H9 (cell line): ENCODE results near the gene RAB35. TPM values are rescaled to one million over a fixed set of nuclear protein-coding genes. Genes with fewer than 3 reads are reported as not detected.

ENCODE experiments used
- DNase-seq: peaks from one replicate; pipeline ENCODE4 v3.0.0-alpha.2; 2017
- H2AFZ ChIP-seq: one replicate; pipeline ENCODE4 v1.6.1; 2013; ENCODE audit warnings: mild to moderate bottlenecking, low read length, control low read depth, moderate library complexity
- H2AK5ac ChIP-seq: 2 replicates; pipeline ENCODE4 v1.6.1; 2013; ENCODE audit warnings: low read length, control low read depth, mixed read lengths; ENCODE audit not compliant: insufficient read length
- H2BK120ac ChIP-seq: one replicate; pipeline ENCODE4 v1.6.1; 2013; ENCODE audit warnings: low read depth, mild to moderate bottlenecking, low read length, control low read depth, inconsistent platforms; ENCODE audit not compliant: poor library complexity, severe bottlenecking
- H2BK12ac ChIP-seq: 2 replicates; pipeline ENCODE4 v1.6.1; 2013; ENCODE audit warnings: low read length, control low read depth, mixed read lengths, low read depth; ENCODE audit not compliant: insufficient read length
- H2BK15ac ChIP-seq: 2 replicates; pipeline ENCODE4 v1.6.1; 2013; ENCODE audit warnings: low read depth, low read length, control low read depth
- H2BK20ac ChIP-seq: one replicate; pipeline ENCODE4 v1.6.1; 2013; ENCODE audit warnings: low read depth, mild to moderate bottlenecking, low read length, control low read depth, inconsistent platforms; ENCODE audit not compliant: poor library complexity, severe bottlenecking
- H2BK5ac ChIP-seq: 2 replicates; pipeline ENCODE4 v1.6.1; 2013; ENCODE audit warnings: low read length, control low read depth, mixed read lengths; ENCODE audit not compliant: insufficient read length
- H3K14ac ChIP-seq: 2 replicates; pipeline ENCODE4 v1.6.1; 2013; ENCODE audit warnings: low read length, control low read depth; ENCODE audit not compliant: insufficient read depth
- H3K18ac ChIP-seq: 2 replicates; pipeline ENCODE4 v1.6.1; 2013; ENCODE audit warnings: low read depth, mild to moderate bottlenecking, mixed read lengths, low read length, control low read depth; ENCODE audit not compliant: insufficient read length
- H3K23ac ChIP-seq: 2 replicates; pipeline ENCODE4 v1.6.1; 2013; ENCODE audit warnings: low read length, control low read depth, mixed read lengths, low read depth; ENCODE audit not compliant: insufficient read length
- H3K23me2 ChIP-seq: 2 replicates; pipeline ENCODE4 v1.6.1; 2013; ENCODE audit warnings: low read depth, mild to moderate bottlenecking, mixed read lengths, low read length, control low read depth; ENCODE audit not compliant: insufficient read length, poor library complexity, severe bottlenecking
- H3K27ac ChIP-seq: 2 replicates; pipeline ENCODE4 v1.5.1; 2013; ENCODE audit warnings: low read length, control low read depth, mixed read lengths, low read depth; ENCODE audit not compliant: insufficient read length
- H3K27me3 ChIP-seq: 2 replicates; pipeline ENCODE4 v1.6.1; 2013; ENCODE audit warnings: low read length, control low read depth, inconsistent platforms; ENCODE audit not compliant: insufficient read depth
- H3K4ac ChIP-seq: 2 replicates; pipeline ENCODE4 v1.6.1; 2013; ENCODE audit warnings: low read depth, mild to moderate bottlenecking, control low read depth, inconsistent platforms, low read length, moderate library complexity
- H3K4me1 ChIP-seq: 2 replicates; pipeline ENCODE4 v1.6.1; 2013; ENCODE audit warnings: low read length, control low read depth, inconsistent platforms; ENCODE audit not compliant: insufficient read depth
- H3K4me2 ChIP-seq: 2 replicates; pipeline ENCODE4 v1.6.1; 2013; ENCODE audit warnings: low read length, control low read depth, mixed read lengths; ENCODE audit not compliant: insufficient read length, insufficient read depth
- H3K56ac ChIP-seq: 2 replicates; pipeline ENCODE4 v1.6.1; 2013; ENCODE audit warnings: low read depth, mild to moderate bottlenecking, mixed read lengths, low read length, control low read depth; ENCODE audit not compliant: insufficient read length
- H3K79me1 ChIP-seq: 2 replicates; pipeline ENCODE4 v1.6.1; 2013; ENCODE audit warnings: low read depth, mild to moderate bottlenecking, moderate library complexity, low read length, control low read depth, inconsistent platforms; ENCODE audit not compliant: insufficient read depth, poor library complexity, severe bottlenecking
- H3K79me2 ChIP-seq: 2 replicates; pipeline ENCODE4 v1.6.1; 2013; ENCODE audit warnings: low read length, control low read depth, inconsistent platforms; ENCODE audit not compliant: insufficient read depth
- H3K9ac ChIP-seq: 2 replicates; pipeline ENCODE4 v1.6.1; 2013; ENCODE audit warnings: low read length, control low read depth, mixed read lengths; ENCODE audit not compliant: insufficient read length; ENCODE audit errors: extremely low read depth
- H3K9me3 ChIP-seq: one replicate; pipeline ENCODE4 v1.6.1; 2013; ENCODE audit warnings: low read depth, low read length, inconsistent platforms; ENCODE audit not compliant: control insufficient read depth
- H3T11ph ChIP-seq: one replicate; pipeline ENCODE4 v1.6.1; 2013; ENCODE audit warnings: mild to moderate bottlenecking, low read length, control low read depth, inconsistent platforms
- H4K20me1 ChIP-seq: one replicate; pipeline ENCODE4 v1.6.1; 2013; ENCODE audit not compliant: control insufficient read depth, insufficient read length, insufficient read depth
- H4K5ac ChIP-seq: 2 replicates; pipeline ENCODE4 v1.6.1; 2013; ENCODE audit warnings: low read depth, mild to moderate bottlenecking, mixed read lengths, low read length, control low read depth; ENCODE audit not compliant: insufficient read length
- H4K8ac ChIP-seq: replicated peaks from 2 replicates; pipeline ENCODE4 v1.6.1; 2013; ENCODE audit warnings: low read length, control low read depth, mixed read lengths, low read depth; ENCODE audit not compliant: insufficient read length
- H4K91ac ChIP-seq: 2 replicates; pipeline ENCODE4 v1.6.1; 2013; ENCODE audit warnings: low read depth, mild to moderate bottlenecking, moderate library complexity, mixed read lengths, low read length, control low read depth; ENCODE audit not compliant: insufficient read length
- H3K27ac Mint-ChIP-seq, 3 experiments: 2 replicates in 2 of 3; 3 replicates in 1 of 3; pipeline ENCODE4 v1.8.0; 2020 to 2021; ENCODE audit warnings: mixed read lengths in 3 of 3, mild to moderate bottlenecking in 1 of 3, moderate library complexity in 1 of 3
- H3K27me3 Mint-ChIP-seq: 2 replicates; pipeline ENCODE4 v1.8.0; 2021; ENCODE audit warnings: low read depth, mild to moderate bottlenecking, moderate library complexity, mixed read lengths
- H3K36me3 Mint-ChIP-seq, 3 experiments: 2 replicates in 2 of 3; 3 replicates in 1 of 3; pipeline ENCODE4 v1.8.0; 2020 to 2021; ENCODE audit warnings: low read depth in 3 of 3, mixed read lengths in 3 of 3; ENCODE audit not compliant: insufficient read depth in 1 of 3
- H3K4me1 Mint-ChIP-seq, 2 experiments: 2 replicates each; pipeline ENCODE4 v1.8.0; 2020; ENCODE audit warnings: mixed read lengths in 2 of 2
- H3K4me3 Mint-ChIP-seq, 2 experiments: 2 replicates in 1 of 2; 3 replicates in 1 of 2; pipeline ENCODE4 v1.8.0; 2020 to 2021; ENCODE audit warnings: mild to moderate bottlenecking in 2 of 2, mixed read lengths in 2 of 2, moderate library complexity in 1 of 2
- H3K9me3 Mint-ChIP-seq, 2 experiments: 2 replicates in 1 of 2; 3 replicates in 1 of 2; pipeline ENCODE4 v1.8.0; 2020; ENCODE audit warnings: mild to moderate bottlenecking in 2 of 2, mixed read lengths in 2 of 2, moderate library complexity in 1 of 2
- CTCF ChIP-seq: fragments of 200-600 bp; sonication (generic); conservative IDR thresholded peaks from 3 replicates; pipeline ENCODE4 v1.8.0; 2021; ENCODE audit warnings: antibody characterized with exemption, mild to moderate bottlenecking
- WGBS: extraction: QIAGEN DNeasy Blood & Tissue Kit; methylation state at CpG from one replicate; pipeline ENCODE4 v1.1.7; 2013; ENCODE audit warnings: missing lambda C conversion rate, low lambda C conversion rate, mixed read lengths; ENCODE audit not compliant: insufficient read length; ENCODE audit errors: extremely low coverage; 5-methylcytosine and 5-hydroxymethylcytosine counted together
- total RNA-seq: library from RNA; stranded (reverse); gene quantifications from 2 replicates; pipeline ENCODE4 v1.2.1, GENCODE V29; 2021

The RAB35 gene
- total RNA-seq, 1 experiment from 2014 or later: 60.0 TPM

- Histone ChIP-seq H4K5ac (no peak overlapping the region), H3K9ac (no peak overlapping the region), H2BK15ac (no peak overlapping the region), H2BK120ac (no peak overlapping the region), H2AK5ac (no peak overlapping the region), H3K9me3 (no peaks in the 10 kb centered on the region), H3K23ac (no peak overlapping the region), H3T11ph (no peak overlapping the region), H3K79me2 (peaks cover 2% of the 10 kb centered on the region; the same call in 1 of the 2 replicates), H2BK20ac (no peak overlapping the region), H3K18ac (no peak overlapping the region), H2BK5ac (no peak overlapping the region), H3K79me1 (no peaks in the 10 kb centered on the region), H4K20me1 (no peaks in the 10 kb centered on the region), H3K23me2 (no peaks in the 10 kb centered on the region), H3K4ac (no peak overlapping the region), H4K91ac (no peak overlapping the region), H3K27ac (no peak overlapping the region), H4K8ac (no peak overlapping the region), H3K4me2 (no peak overlapping the region), H2AFZ (no peak overlapping the region), H3K56ac (no peak overlapping the region), H3K4me1 (no peaks in the 10 kb centered on the region), H2BK12ac (no peak overlapping the region), H3K14ac (no peak overlapping the region), H3K27me3 (no peaks in the 10 kb centered on the region)
- Mint-ChIP-seq H3K4me3 (no peak overlapping the region), H3K27me3 (no peaks in the 10 kb centered on the region; the same call in 1 of the 2 replicates), H3K4me1 (peaks cover 6 to 9% of the 10 kb centered on the region in 2 experiments), H3K9me3 (no peaks in the 10 kb centered on the region), H3K36me3 (no peaks in the 10 kb centered on the region; a peak in 1 of 7 replicates), H3K27ac (no peak overlapping the region)
- no peak for DNase-seq
- WGBS: no CpG with 5 or more reads among the region's 2 CpGs
- TF ChIP-seq CTCF: no peak
Measured at GRCh38 chr12:120066341-120066740, 50.2 kb downstream of the RAB35 start.
